Endothelial cell of umbilical vein (primary cell): ENCODE results near the gene SERPINB4. TPM values are rescaled to one million over a fixed set of nuclear protein-coding genes. Genes with fewer than 3 reads are reported as not detected.

Source experiments
- BruUV-seq: library from RNA; stranded (reverse); fragments of 400-500 nt; replicated peaks from 2 replicates; lab custom pipeline; 2021; lab: Mats Ljungman, UMichigan
- CTCF ChIA-PET: fragments of 300-600, 350-600 bp; sonication (Branson Sonifier 250); formaldehyde crosslinking; loops from one replicate; lab custom pipeline; 2021; ENCODE audit warnings: antibody characterized with exemption, inconsistent platforms; lab: Charles Lee
- POLR2A ChIA-PET: fragments of 300-600, 350-600 bp; sonication (Branson Sonifier 250); formaldehyde crosslinking; loops from one replicate; lab custom pipeline; 2021; ENCODE audit warnings: antibody characterized with exemption, inconsistent platforms; lab: Charles Lee
- DNase-seq: peaks from one replicate; pipeline ENCODE4 v3.0.0-alpha.2; 2011; ENCODE audit warnings: low read depth, low spot score
- FAIRE-seq: peaks from 2 replicates; lab custom pipeline; 2011; peaks lifted over from hg19 to GRCh38; lab: Jason Lieb, UNC
- H2AFZ ChIP-seq: 2 replicates; pipeline ENCODE4 v1.6.0; 2012; ENCODE audit warnings: low read depth, low read length, control low read depth, inconsistent platforms
- H3K27ac ChIP-seq: 2 replicates; pipeline ENCODE4 v1.5.1; 2011; ENCODE audit warnings: low read depth, mild to moderate bottlenecking, control low read depth, low read length, moderate library complexity; ENCODE audit not compliant: insufficient read depth
- H3K27me3 ChIP-seq, 2 experiments: 2 replicates each; pipeline versions ENCODE4 v1.6.0 to v1.6.1; 2011; ENCODE audit warnings: low read length in 2 of 2, mixed read lengths in 1 of 2; ENCODE audit not compliant: control insufficient read depth in 2 of 2, insufficient read depth in 2 of 2
- H3K36me3 ChIP-seq, 2 experiments: 2 replicates in 1 of 2; 3 replicates in 1 of 2; pipeline ENCODE4 v1.5.1; 2011; ENCODE audit warnings: low read length in 2 of 2, mild to moderate bottlenecking in 1 of 2, moderate library complexity in 1 of 2; ENCODE audit not compliant: control insufficient read depth in 2 of 2, insufficient read depth in 2 of 2; ENCODE audit errors: extremely low read depth in 1 of 2
- H3K4me1 ChIP-seq: 3 replicates; pipeline ENCODE4 v1.5.1; 2011; ENCODE audit warnings: mild to moderate bottlenecking, low read length; ENCODE audit not compliant: control insufficient read depth, insufficient read depth; ENCODE audit errors: extremely low read depth
- H3K4me2 ChIP-seq: 2 replicates; pipeline ENCODE4 v1.6.1; 2011; ENCODE audit warnings: low read length, control low read depth, mixed read lengths; ENCODE audit not compliant: insufficient read depth
- H3K4me3 ChIP-seq, 3 experiments: fragments of 200-600 bp in 1 of 3; sonication (generic), shearing (Covaris generic) in 1 of 3; replicated peaks in 1 of 3; 2 replicates each; pipeline ENCODE4 v1.5.1; 2011 to 2016; ENCODE audit warnings: control low read depth in 3 of 3, low read length in 3 of 3, mild to moderate bottlenecking in 2 of 3, inconsistent platforms in 1 of 3, low read depth in 1 of 3, moderate library complexity in 1 of 3; ENCODE audit not compliant: insufficient read depth in 1 of 3
- H3K79me2 ChIP-seq: 2 replicates; pipeline ENCODE4 v1.6.0; 2012; ENCODE audit warnings: low read length, inconsistent platforms; ENCODE audit not compliant: control insufficient read depth, insufficient read depth
- H3K9ac ChIP-seq: replicated peaks from 2 replicates; pipeline ENCODE3; 2011; ENCODE audit warnings: low read length, control low read depth; ENCODE audit not compliant: insufficient read depth; ENCODE audit errors: extremely low read depth
- H3K9me1 ChIP-seq: replicated peaks from 3 replicates; pipeline ENCODE4 v1.6.0; 2011; ENCODE audit warnings: mild to moderate bottlenecking, low read length; ENCODE audit not compliant: control insufficient read depth, insufficient read depth; ENCODE audit errors: extremely low read depth
- H3K9me3 ChIP-seq: replicated peaks from 2 replicates; pipeline ENCODE4 v1.5.1; 2012; ENCODE audit warnings: low read length, inconsistent platforms; ENCODE audit not compliant: control insufficient read depth, insufficient read depth
- H4K20me1 ChIP-seq: replicated peaks from 2 replicates; pipeline ENCODE3; 2011; ENCODE audit warnings: mild to moderate bottlenecking, low read length; ENCODE audit not compliant: control insufficient read depth, insufficient read depth; ENCODE audit errors: extremely low read depth
- CTCF ChIP-seq, 2 donors: IDR thresholded peaks; 1 replicate in 1 of 2; 2 replicates in 1 of 2; pipeline ENCODE4 v1.5.1; 2011; ENCODE audit warnings: low read length in 2 of 2, mild to moderate bottlenecking in 2 of 2, moderate library complexity in 2 of 2, control low read depth in 1 of 2, inconsistent platforms in 1 of 2, low read depth in 1 of 2; ENCODE audit not compliant: insufficient read depth in 1 of 2; ENCODE audit errors: extremely low read depth in 1 of 2
- MAX ChIP-seq: IDR thresholded peaks from 2 replicates; pipeline ENCODE4 v1.6.1; 2011; ENCODE audit not compliant: insufficient read depth, insufficient read length
- dilution Hi-C: fragments of 300-500 bp; cut with MboI; formaldehyde crosslinking; loops from one replicate; pipeline ENCODE4 v1.15.0; 2019; ENCODE audit warnings: low sequenced_read_pairs; ENCODE audit not compliant: extremely low pct_ligation_motif_present
- intact Hi-C: fragments of 100-400 bp; cut with micrococcal nuclease; formaldehyde crosslinking; loops from one replicate; pipeline ENCODE4 v1.10.0; 2022
- polyA plus RNA-seq, 4 experiments: library from polyadenylated mRNA; depleted of rRNA in 3 of 4; stranded (reverse) in 3 of 4; unstranded in 1 of 4; fragments of >200 nt; gene quantifications; 2 replicates each; pipeline versions ENCODE4 v1.2.1 to v1.2.3, GENCODE V29; 2011 to 2012; ENCODE audit warnings: missing spikeins in 1 of 4
- total RNA-seq: library from RNA; stranded (reverse); gene quantifications from 2 replicates; pipeline ENCODE4 v1.2.3, GENCODE V29; 2021

Gene SERPINB4
- total and polyA plus RNA-seq, 2 donors (not counting 3 experiments of a cell fraction or from before 2014, with no cell fraction given): not detected

- ChIA-PET CTCF (no interaction called here), POLR2A (no interaction called here)
- dilution Hi-C loops: no loop called here
- Histone ChIP-seq H4K20me1 (no peaks in the 10 kb centered on the region), H3K4me1 (no peaks in the 10 kb centered on the region), H3K79me2 (no peaks in the 10 kb centered on the region), H3K9me3 (no peaks in the 10 kb centered on the region), H3K9ac (no peak overlapping the region), H3K4me2 (no peak overlapping the region), H2AFZ (no peak overlapping the region), H3K27ac (no peak overlapping the region), H3K36me3 (no peaks in the 10 kb centered on the region), H3K4me3 (no peak overlapping the region), H3K9me1 (no peaks in the 10 kb centered on the region), H3K27me3 (no peaks in the 10 kb centered on the region)
- FAIRE-seq: no peak
- no peak for TF ChIP-seq CTCF (IDR thresholded peaks at IDR 0.05; ENCODE audit: extremely low read depth in 1 of 2, insufficient read depth in 1 of 2, low read depth in 1 of 2, low read length in 2 of 2)
- no TSS peak for BruUV-seq
- intact Hi-C loops: no loop called here
- DNase-seq: no peak
Observed at GRCh38 chr18:63626431-63626830, 17.6 kb downstream of the SERPINB4 start.

- Histone ChIP-seq H3K9me1 (no peaks in the 10 kb centered on the region), H3K4me3 (no peak overlapping the region), H3K9me3 (no peaks in the 10 kb centered on the region), H3K4me2 (no peak overlapping the region), H3K4me1 (no peaks in the 10 kb centered on the region), H3K36me3 (no peaks in the 10 kb centered on the region), H2AFZ (no peak overlapping the region), H4K20me1 (no peaks in the 10 kb centered on the region), H3K79me2 (no peaks in the 10 kb centered on the region), H3K9ac (no peak overlapping the region), H3K27me3 (no peaks in the 10 kb centered on the region), H3K27ac (no peak overlapping the region)
- intact Hi-C loops: no loop called here
- ChIA-PET POLR2A (no interaction called here), CTCF (no interaction called here)
- TF ChIP-seq CTCF (IDR thresholded peaks at IDR 0.05; ENCODE audit: extremely low read depth in 1 of 2, insufficient read depth in 1 of 2, low read depth in 1 of 2, low read length in 2 of 2): no peak
- no peak for TF ChIP-seq MAX
- DNase-seq (no peak), FAIRE-seq (no peak)
- no TSS peak for BruUV-seq
- dilution Hi-C loops: no loop called here
Observed at GRCh38 chr18:63624863-63625262, 19.2 kb downstream of the SERPINB4 start.
